ENCODE measurements around the gene CRACDL.

Gene CRACDL

DNA sequence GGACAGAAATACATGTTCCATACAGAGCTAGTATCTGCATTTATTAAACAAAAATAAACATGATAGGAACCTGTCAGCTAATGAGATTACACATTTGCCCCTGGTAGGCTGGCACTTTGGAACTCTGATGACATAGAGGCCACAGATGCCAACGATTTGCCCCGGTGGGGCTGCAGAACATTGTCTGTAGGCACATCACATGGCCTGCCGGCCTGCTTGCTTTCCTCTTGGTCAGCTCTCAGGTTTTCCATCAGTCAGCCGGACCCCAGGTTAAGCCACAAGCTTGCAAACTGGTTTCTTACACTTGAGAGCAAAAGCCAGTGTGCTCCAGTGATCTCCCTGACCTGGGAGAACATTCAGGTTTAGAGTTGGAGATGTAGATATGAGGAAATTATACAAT lies 60.3 kb downstream of the CRACDL start:
- no peak for DNase-seq (ENCODE audit: insufficient read length)
- TF ChIP-seq TAF1 (IDR thresholded peaks at IDR 0.05; ENCODE audit: borderline replicate concordance, low read depth, low read length) (no peak), POLR2A (IDR thresholded peaks at IDR 0.05; ENCODE audit: low read depth, low read length) (no peak), POLR2AphosphoS5 (IDR thresholded peaks at IDR 0.05; ENCODE audit: low read depth, low read length) (no peak)
- FAIRE-seq = no peak

DNA sequence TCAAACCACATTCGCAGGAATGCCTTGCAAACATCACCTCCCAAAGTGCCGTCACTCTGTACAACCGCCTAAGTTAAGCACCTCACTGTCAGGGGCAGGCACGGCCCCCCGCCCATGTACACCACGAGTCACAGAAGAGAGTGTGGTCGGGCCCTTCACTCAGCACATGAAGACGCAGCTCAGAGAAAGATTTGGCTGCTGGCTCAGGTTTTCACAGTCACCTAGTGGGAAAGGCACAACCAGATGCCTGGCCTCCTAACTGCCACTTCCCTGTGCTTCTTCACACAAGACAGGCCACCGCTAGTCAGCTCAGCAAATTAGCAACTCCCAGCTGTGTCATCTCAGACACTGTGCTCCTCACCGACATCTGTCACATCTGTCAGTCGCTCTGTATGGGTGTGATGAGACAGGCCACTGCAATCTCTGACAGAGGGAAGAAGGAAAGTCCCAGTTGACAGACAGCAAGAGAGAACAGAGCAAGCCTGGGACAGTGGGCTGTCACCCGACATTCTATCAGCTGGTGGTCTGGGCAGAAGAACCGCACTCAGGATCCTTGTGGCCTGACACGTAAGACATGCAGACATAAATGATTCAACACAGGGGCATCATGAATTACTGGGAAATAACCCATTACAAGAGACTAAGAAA lies 60.8 kb downstream of the CRACDL start:
- no peak for TF ChIP-seq POLR2AphosphoS5 (IDR thresholded peaks at IDR 0.05; ENCODE audit: low read depth, low read length)
- no peak for TF ChIP-seq POLR2A (IDR thresholded peaks at IDR 0.05; ENCODE audit: low read depth, low read length)
- TF ChIP-seq TAF1 (IDR thresholded peaks at IDR 0.05; ENCODE audit: borderline replicate concordance, low read depth, low read length) = no peak
- DNase-seq (ENCODE audit: insufficient read length) (no peak), FAIRE-seq (no peak)

DNA sequence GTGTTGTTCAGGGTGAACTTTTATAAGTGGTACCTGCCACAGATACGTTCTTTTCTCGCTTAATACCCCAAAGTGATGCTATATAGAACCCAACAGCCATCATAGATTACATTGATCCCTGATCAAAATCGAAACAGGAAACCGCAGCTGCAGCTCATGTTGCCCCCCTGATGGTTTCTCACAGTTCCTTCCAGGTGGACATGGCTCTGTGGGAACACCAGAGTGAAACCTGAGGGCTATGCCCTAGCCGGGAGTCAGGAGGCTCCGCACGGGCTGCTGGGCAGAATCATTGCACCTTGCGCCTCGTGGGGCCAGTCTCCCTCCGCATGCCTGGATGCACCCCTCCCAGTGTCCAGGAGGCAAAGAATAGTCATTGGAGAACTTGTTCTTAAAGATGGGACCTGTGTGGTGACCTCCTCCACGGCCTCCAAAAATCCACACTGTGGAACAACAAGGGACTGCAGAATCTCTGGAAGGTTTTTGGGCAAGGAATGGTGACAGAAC lies 61.8 kb downstream of the CRACDL start:
- TF ChIP-seq POLR2A (IDR thresholded peaks at IDR 0.05; ENCODE audit: low read depth, low read length) = no peak
- no peak for TF ChIP-seq TAF1 (IDR thresholded peaks at IDR 0.05; ENCODE audit: borderline replicate concordance, low read depth, low read length)
- TF ChIP-seq POLR2AphosphoS5 (IDR thresholded peaks at IDR 0.05; ENCODE audit: low read depth, low read length) = no peak

DNA sequence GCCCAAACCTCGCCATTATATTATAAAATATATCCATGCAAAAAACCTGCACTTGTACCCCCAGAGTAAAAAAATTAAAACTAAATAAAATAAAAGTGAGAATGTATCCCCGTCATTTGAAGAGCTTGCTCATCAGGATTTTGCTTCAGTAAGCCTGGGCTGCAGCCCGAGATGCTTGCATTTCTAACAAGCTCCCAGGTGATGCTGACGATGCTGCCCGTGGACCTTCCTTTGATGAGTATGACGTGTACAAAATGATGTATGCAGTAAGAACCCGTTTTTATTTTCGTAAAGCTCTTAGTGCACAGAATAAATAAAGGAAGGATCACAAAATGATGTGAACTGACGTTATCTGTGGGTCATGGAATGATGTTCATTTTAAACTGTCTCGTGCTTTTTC lies 63.5 kb downstream of the CRACDL start:
- FAIRE-seq = no peak
- no peak for TF ChIP-seq POLR2AphosphoS5 (IDR thresholded peaks at IDR 0.05; ENCODE audit: low read depth, low read length)
- no peak for TF ChIP-seq POLR2A (IDR thresholded peaks at IDR 0.05; ENCODE audit: low read depth, low read length)
- no peak for TF ChIP-seq TAF1 (IDR thresholded peaks at IDR 0.05; ENCODE audit: borderline replicate concordance, low read depth, low read length)
- DNase-seq (ENCODE audit: insufficient read length) = no peak

More for the DNA sequence above, 61.8 kb downstream of the CRACDL start:
- no peak for FAIRE-seq
- DNase-seq (ENCODE audit: insufficient read length) = no peak

DNA sequence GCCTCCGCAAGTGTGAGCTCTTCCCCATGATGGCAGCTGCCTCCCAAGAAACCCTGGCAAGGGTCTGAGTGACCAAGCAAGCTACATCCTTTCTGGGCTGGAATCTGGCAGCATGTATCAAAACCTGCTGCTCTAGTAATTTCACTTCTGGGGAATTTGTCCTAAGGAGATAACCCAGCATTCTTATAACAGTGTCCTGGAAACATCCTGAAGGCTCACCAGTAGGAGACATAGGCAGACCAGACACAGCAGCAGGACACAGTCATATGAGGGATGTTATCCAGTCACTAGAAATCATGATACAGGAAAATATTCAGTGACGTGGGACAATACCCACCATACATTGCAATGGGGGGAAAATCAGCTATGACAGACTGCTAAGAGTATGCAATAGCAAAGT lies 64.5 kb downstream of the CRACDL start:
- DNase-seq (ENCODE audit: insufficient read length) (no peak), FAIRE-seq (no peak)
- TF ChIP-seq TAF1 (IDR thresholded peaks at IDR 0.05; ENCODE audit: borderline replicate concordance, low read depth, low read length) (no peak), POLR2AphosphoS5 (IDR thresholded peaks at IDR 0.05; ENCODE audit: low read depth, low read length) (no peak), POLR2A (IDR thresholded peaks at IDR 0.05; ENCODE audit: low read depth, low read length) (no peak)

DNA sequence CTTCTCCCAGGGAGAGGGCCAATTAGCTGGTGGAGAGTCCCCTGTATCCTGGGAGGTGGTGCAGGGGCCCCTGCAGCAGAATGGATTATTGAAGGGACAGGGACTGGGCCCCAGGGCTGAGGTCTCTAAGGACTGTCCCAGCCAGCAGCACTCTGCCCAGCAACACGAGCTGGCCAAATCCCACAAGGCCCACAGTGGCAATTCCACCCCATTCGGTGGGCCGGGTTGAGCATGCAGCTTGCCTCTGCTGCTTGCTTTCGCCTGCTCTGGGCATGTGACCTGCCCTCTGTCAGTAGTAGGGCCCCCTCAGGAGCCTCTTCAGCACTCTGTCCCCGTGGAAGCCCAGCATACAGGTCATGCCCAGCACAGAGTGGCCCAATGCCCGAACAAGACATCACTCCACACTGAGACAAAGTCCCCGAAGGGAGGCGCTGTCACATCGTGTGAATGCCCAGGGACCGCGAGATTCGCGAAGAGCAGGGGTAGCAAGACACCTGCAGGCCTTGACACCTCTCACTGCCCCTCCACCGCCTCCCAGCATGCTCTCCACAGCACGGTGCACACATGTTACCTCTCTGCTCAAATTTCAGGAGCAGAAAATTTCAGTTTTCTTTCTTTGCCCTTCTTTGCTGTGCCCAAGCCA lies 65.4 kb downstream of the CRACDL start:
- TF ChIP-seq POLR2A (IDR thresholded peaks at IDR 0.05; ENCODE audit: low read depth, low read length) (no peak), TAF1 (IDR thresholded peaks at IDR 0.05; ENCODE audit: borderline replicate concordance, low read depth, low read length) (no peak), POLR2AphosphoS5 (IDR thresholded peaks at IDR 0.05; ENCODE audit: low read depth, low read length) (no peak)
- DNase-seq (ENCODE audit: insufficient read length) (no peak), FAIRE-seq (no peak)

DNA sequence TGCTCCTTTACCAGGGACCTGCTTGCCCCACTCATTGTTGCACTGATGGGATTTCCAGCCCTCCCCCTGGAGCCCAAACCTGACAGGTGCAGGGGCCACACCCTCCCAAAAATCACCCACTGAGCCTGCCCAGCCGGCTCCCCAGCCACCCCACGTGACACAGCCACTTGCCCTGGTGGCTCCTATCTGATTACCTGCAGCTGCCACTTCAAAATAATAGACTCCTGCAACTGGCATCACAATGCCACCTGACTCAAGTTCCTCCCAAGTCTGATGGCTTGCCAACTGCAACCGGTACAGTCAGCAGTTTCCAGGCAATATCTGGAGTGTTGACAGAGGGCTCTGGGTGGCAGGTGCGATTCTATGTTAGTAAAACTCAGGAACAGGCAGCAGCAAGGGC lies 66.2 kb downstream of the CRACDL start:
- no peak for DNase-seq (ENCODE audit: insufficient read length)
- FAIRE-seq = no peak
- TF ChIP-seq TAF1 (IDR thresholded peaks at IDR 0.05; ENCODE audit: borderline replicate concordance, low read depth, low read length) = no peak
- TF ChIP-seq POLR2AphosphoS5 (IDR thresholded peaks at IDR 0.05; ENCODE audit: low read depth, low read length) = no peak
- no peak for TF ChIP-seq POLR2A (IDR thresholded peaks at IDR 0.05; ENCODE audit: low read depth, low read length)

DNA sequence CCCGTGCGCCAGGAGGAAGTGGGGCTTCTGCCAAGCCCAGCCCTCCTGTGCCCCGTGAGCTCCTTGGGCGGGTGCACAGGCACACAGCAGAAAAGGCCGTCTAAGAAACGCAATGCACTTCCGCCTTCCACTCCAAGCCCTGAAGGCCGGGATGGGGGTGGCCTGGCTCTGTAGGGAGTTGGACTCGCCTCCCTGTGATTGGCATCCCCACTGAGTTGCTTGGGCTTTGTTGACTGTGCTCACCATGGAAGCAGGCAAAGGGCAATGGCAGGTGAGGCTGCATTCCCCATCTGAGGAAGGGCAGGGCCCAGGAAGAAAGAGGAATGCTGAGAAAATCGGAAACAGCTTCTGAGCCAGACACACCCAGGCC lies 66.8 kb downstream of the CRACDL start:
- TF ChIP-seq POLR2AphosphoS5 (IDR thresholded peaks at IDR 0.05; ENCODE audit: low read depth, low read length) = no peak
- TF ChIP-seq POLR2A (IDR thresholded peaks at IDR 0.05; ENCODE audit: low read depth, low read length) = no peak
- no peak for TF ChIP-seq TAF1 (IDR thresholded peaks at IDR 0.05; ENCODE audit: borderline replicate concordance, low read depth, low read length)
- DNase-seq (ENCODE audit: insufficient read length) = no peak
- no peak for FAIRE-seq

DNA sequence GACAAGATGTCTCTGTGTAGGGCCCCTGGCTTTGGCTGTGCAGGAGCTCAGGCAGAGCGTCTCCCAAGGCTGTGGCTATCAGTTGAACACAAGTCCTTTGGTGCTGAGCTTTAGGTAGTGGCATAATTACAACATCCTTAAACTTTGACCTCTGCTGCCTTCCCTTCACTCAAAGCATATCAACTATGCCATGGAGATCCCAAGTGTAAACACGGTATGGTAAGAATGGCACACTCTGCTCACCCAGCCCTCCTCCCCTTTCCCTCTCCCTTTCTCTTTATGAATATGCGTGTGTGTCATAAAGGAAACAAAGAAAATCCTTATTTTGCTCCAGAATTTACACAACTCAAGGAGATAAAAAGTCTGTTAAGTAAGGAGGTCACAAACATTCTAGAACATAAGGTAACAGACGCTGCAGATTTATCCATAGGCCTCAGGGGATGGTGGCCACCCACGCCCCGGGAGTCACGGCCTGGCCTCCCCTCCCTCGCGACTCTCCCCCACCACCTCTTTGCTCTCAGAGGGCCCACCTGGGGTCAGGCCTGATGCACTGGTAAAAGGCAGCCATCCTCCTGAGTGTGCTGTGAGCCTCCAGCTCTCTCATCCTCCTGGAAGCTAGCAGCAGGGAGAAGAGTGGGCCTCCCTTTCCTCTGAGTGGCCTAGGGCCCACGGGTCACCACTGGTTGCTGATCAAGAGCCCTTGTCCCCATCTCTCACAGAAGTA lies 67.3 kb downstream of the CRACDL start:
- FAIRE-seq = no peak
- TF ChIP-seq POLR2AphosphoS5 (IDR thresholded peaks at IDR 0.05; ENCODE audit: low read depth, low read length) (no peak), POLR2A (IDR thresholded peaks at IDR 0.05; ENCODE audit: low read depth, low read length) (no peak), TAF1 (IDR thresholded peaks at IDR 0.05; ENCODE audit: borderline replicate concordance, low read depth, low read length) (no peak)
- DNase-seq (ENCODE audit: insufficient read length) = no peak

DNA sequence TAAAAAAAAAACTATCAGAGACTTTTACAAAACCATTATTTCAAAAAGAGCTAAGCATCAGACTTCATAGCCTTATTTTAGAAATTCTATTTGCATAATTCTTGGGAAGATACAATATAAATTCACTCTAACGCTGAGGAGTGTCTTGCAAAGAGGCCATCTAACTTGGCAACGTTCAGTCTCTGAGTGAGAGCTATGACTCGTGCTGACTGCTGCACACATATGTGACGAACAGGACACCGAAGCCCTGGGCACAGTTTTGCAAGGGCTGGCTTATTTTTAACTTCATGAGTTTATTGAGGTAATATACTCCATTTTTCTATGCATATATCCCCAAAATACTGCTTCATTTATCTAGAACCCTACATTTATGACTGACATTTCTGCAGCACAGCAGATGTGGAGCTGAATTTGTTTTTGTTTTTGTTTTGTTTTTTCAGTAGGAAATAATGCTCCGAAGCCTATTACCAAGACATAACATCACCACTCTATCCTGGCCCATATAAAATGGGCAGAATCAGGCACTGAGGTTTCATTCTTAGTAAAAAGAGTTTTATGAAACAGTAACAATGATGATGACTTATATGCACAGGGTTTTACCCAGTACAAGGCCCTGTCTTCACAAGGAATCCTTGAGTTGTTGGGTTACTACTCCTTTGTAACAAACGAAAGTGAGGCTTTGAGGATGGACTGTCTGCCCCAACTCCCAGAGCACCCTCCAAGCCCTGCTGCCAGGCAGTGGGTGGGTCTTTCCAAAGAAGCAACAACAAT lies 68.3 kb downstream of the CRACDL start:
- no peak for DNase-seq (ENCODE audit: insufficient read length)
- TF ChIP-seq POLR2A (IDR thresholded peaks at IDR 0.05; ENCODE audit: low read depth, low read length) = no peak
- no peak for FAIRE-seq

DNA sequence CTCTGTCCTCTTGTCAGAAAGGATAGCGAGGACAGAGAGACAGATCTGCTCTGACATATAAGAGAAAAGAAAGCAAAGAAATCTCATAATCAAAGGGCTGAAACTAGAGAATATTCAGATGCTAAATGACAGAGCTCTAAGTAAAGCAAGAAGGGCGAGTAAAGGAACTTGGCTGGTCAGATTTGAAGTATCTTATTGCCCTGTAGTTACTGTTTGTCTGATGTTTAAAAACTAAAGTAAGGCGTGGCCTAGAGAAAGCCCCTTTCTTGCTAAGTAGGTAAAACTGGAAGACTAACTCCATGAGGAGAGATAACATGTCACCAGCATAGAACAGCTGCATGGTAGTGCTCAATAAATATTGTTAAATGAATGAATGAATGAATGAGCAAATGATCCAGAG lies 70.0 kb downstream of the CRACDL start:
- DNase-seq (ENCODE audit: insufficient read length) (no peak), FAIRE-seq (peak; percentile 21)
- no peak for TF ChIP-seq TAF1 (IDR thresholded peaks at IDR 0.05; ENCODE audit: borderline replicate concordance, low read depth, low read length)
- no peak for TF ChIP-seq POLR2AphosphoS5 (IDR thresholded peaks at IDR 0.05; ENCODE audit: low read depth, low read length)
- no peak for TF ChIP-seq POLR2A (IDR thresholded peaks at IDR 0.05; ENCODE audit: low read depth, low read length)

All from GM12892 (cell line).